H1 (cell line): ENCODE measurements around the gene KCNH1. TPM values are rescaled to one million over a fixed set of nuclear protein-coding genes. Genes with fewer than 3 reads are reported as not detected.

Experiments used
- CTCF ChIA-PET: fragments of 300-600 bp; sonication (Branson Sonifier 250); formaldehyde crosslinking; loops from one replicate; lab custom pipeline; 2021; ENCODE audit not compliant: partially characterized antibody; lab: Charles Lee
- POLR2A ChIA-PET: fragments of 300-600 bp; sonication (Branson Sonifier 250); formaldehyde crosslinking; loops from one replicate; lab custom pipeline; 2021; ENCODE audit warnings: inconsistent platforms; ENCODE audit not compliant: partially characterized antibody; lab: Charles Lee
- DNase-seq, 2 experiments: peaks; one replicate each; pipeline versions ENCODE4 v3.0.0 to v3.0.0-alpha.2; 2010 to 2022; ENCODE audit warnings: low spot score in 2 of 2, low read depth in 1 of 2, mixed read lengths in 1 of 2
- FAIRE-seq: peaks from 2 replicates; lab custom pipeline; 2011; peaks lifted over from hg19 to GRCh38; lab: Jason Lieb, UNC
- H2AFZ ChIP-seq: 2 replicates; pipeline ENCODE4 v1.8.1; 2012; ENCODE audit warnings: low read length, inconsistent platforms
- H2AK5ac ChIP-seq: 2 replicates; pipeline ENCODE4 v1.6.1; 2013; ENCODE audit warnings: low read depth, low read length
- H2BK120ac ChIP-seq: replicated peaks from 2 replicates; pipeline ENCODE3; 2013; ENCODE audit warnings: low read depth, low read length, inconsistent platforms
- H2BK12ac ChIP-seq: 2 replicates; pipeline ENCODE4 v1.6.1; 2013; ENCODE audit warnings: low read depth, low read length
- H2BK15ac ChIP-seq: 2 replicates; pipeline ENCODE4 v1.6.1; 2013; ENCODE audit warnings: low read length
- H2BK20ac ChIP-seq: 2 replicates; pipeline ENCODE4 v1.6.1; 2013; ENCODE audit warnings: low read length
- H2BK5ac ChIP-seq: 2 replicates; pipeline ENCODE4 v1.6.1; 2013; ENCODE audit warnings: low read depth, low read length
- H3K14ac ChIP-seq: 2 replicates; pipeline ENCODE4 v1.6.1; 2013; ENCODE audit warnings: inconsistent platforms; ENCODE audit not compliant: insufficient read length
- H3K18ac ChIP-seq: 2 replicates; pipeline ENCODE4 v1.6.1; 2013; ENCODE audit warnings: low read length; ENCODE audit errors: extremely low read depth
- H3K23ac ChIP-seq: 2 replicates; pipeline ENCODE4 v1.6.1; 2013; ENCODE audit warnings: inconsistent platforms; ENCODE audit not compliant: insufficient read length
- H3K23me2 ChIP-seq: 2 replicates; pipeline ENCODE4 v1.6.1; 2013; ENCODE audit warnings: low read depth, low read length
- H3K27ac ChIP-seq: 2 replicates; pipeline ENCODE4 v1.6.1; 2011; ENCODE audit warnings: low read depth, low read length, inconsistent platforms
- H3K27me3 ChIP-seq, 4 experiments: replicated peaks in 1 of 4; 1 replicate in 1 of 4; 2 replicates in 3 of 4; pipeline versions ENCODE4 v1.6.1 to v1.8.1; 2011 to 2013; ENCODE audit warnings: low read length in 3 of 4, mild to moderate bottlenecking in 3 of 4, inconsistent platforms in 2 of 4, mixed read lengths in 2 of 4, moderate library complexity in 1 of 4; ENCODE audit not compliant: control insufficient read depth in 3 of 4, insufficient read depth in 3 of 4; ENCODE audit errors: extremely low read depth in 1 of 4
- H3K36me3 ChIP-seq, 4 experiments: 2 replicates each; pipeline versions ENCODE4 v1.6.1 to v1.8.1; 2011 to 2013; ENCODE audit warnings: mild to moderate bottlenecking in 4 of 4, low read length in 3 of 4, moderate library complexity in 2 of 4, control low read depth in 1 of 4, inconsistent platforms in 1 of 4; ENCODE audit not compliant: insufficient read depth in 4 of 4, control insufficient read depth in 2 of 4
- H3K4ac ChIP-seq: replicated peaks from 2 replicates; pipeline ENCODE3; 2013; ENCODE audit warnings: low read length, low read depth, mixed read lengths, inconsistent platforms; ENCODE audit not compliant: insufficient read length
- H3K4me1 ChIP-seq, 4 experiments: replicated peaks in 1 of 4; 1 replicate in 1 of 4; 2 replicates in 3 of 4; pipeline versions ENCODE4 v1.6.1 to v1.8.1; 2011 to 2013; ENCODE audit warnings: low read length in 3 of 4, inconsistent platforms in 2 of 4, mixed read lengths in 1 of 4; ENCODE audit not compliant: insufficient read depth in 4 of 4, control insufficient read depth in 3 of 4
- H3K4me2 ChIP-seq, 2 experiments: 2 replicates each; pipeline versions ENCODE4 v1.6.1 to v1.8.1; 2011 to 2013; ENCODE audit warnings: low read depth in 2 of 2, low read length in 2 of 2, control low read depth in 1 of 2, inconsistent platforms in 1 of 2, mild to moderate bottlenecking in 1 of 2; ENCODE audit not compliant: insufficient read depth in 1 of 2
- H3K4me3 ChIP-seq, 4 experiments: fragments of 200-600, 300-600 bp in 1 of 4; sonication (generic), shearing (Covaris generic), sonication (Bioruptor Twin) in 1 of 4; 2 replicates each; pipeline versions ENCODE4 v1.5.1 to v1.8.1; 2011 to 2016; ENCODE audit warnings: low read length in 4 of 4, low read depth in 3 of 4, control low read depth in 2 of 4, inconsistent platforms in 2 of 4, mild to moderate bottlenecking in 2 of 4, mixed read lengths in 1 of 4, moderate library complexity in 1 of 4; ENCODE audit not compliant: insufficient read depth in 2 of 4; ENCODE audit errors: extremely low read depth in 1 of 4
- H3K56ac ChIP-seq: replicated peaks from 2 replicates; pipeline ENCODE3; 2013; ENCODE audit warnings: low read depth, mild to moderate bottlenecking, mixed read lengths, low read length, inconsistent platforms; ENCODE audit not compliant: insufficient read length
- H3K79me1 ChIP-seq: 2 replicates; pipeline ENCODE4 v1.6.1; 2013; ENCODE audit warnings: low read depth, low read length, control low read depth
- H3K79me2 ChIP-seq, 2 experiments: 2 replicates each; pipeline versions ENCODE4 v1.6.1 to v1.8.1; 2012 to 2013; ENCODE audit warnings: low read length in 2 of 2, mild to moderate bottlenecking in 2 of 2, inconsistent platforms in 1 of 2; ENCODE audit not compliant: insufficient read depth in 2 of 2, control insufficient read depth in 1 of 2
- H3K9ac ChIP-seq, 4 experiments: replicated peaks in 1 of 4; 1 replicate in 1 of 4; 2 replicates in 3 of 4; pipeline versions ENCODE4 v1.6.1 to v1.8.1; 2011 to 2013; ENCODE audit warnings: low read depth in 3 of 4, low read length in 3 of 4, control low read depth in 2 of 4, mild to moderate bottlenecking in 2 of 4, moderate library complexity in 2 of 4, inconsistent platforms in 1 of 4; ENCODE audit errors: extremely low read depth in 1 of 4
- H3K9me3 ChIP-seq, 2 experiments: 2 replicates each; pipeline versions ENCODE4 v1.6.1 to v1.8.1; 2012 to 2013; ENCODE audit warnings: mild to moderate bottlenecking in 2 of 2, moderate library complexity in 2 of 2, control low read depth in 1 of 2, inconsistent platforms in 1 of 2, low read depth in 1 of 2, low read length in 1 of 2, mixed read lengths in 1 of 2; ENCODE audit not compliant: insufficient read depth in 2 of 2
- H4K20me1 ChIP-seq, 2 experiments: replicated peaks in 1 of 2; 2 replicates each; pipeline versions ENCODE3 to v1.8.1; 2011 to 2013; ENCODE audit warnings: inconsistent platforms in 2 of 2, low read length in 2 of 2, mild to moderate bottlenecking in 1 of 2; ENCODE audit not compliant: insufficient read depth in 2 of 2, control insufficient read depth in 1 of 2
- H4K5ac ChIP-seq: 2 replicates; pipeline ENCODE4 v1.6.1; 2013; ENCODE audit warnings: low read length, low read depth, mixed read lengths, inconsistent platforms; ENCODE audit not compliant: insufficient read length
- H4K8ac ChIP-seq: 2 replicates; pipeline ENCODE4 v1.8.0; 2013; ENCODE audit warnings: mild to moderate bottlenecking, moderate library complexity, low read length, inconsistent platforms; ENCODE audit not compliant: insufficient read depth; ENCODE audit errors: extremely low read depth
- H4K91ac ChIP-seq: replicated peaks from 2 replicates; pipeline ENCODE3; 2013; ENCODE audit warnings: low read length, mixed read lengths, inconsistent platforms; ENCODE audit not compliant: insufficient read length
- BRCA1 ChIP-seq: IDR thresholded peaks from 2 replicates; pipeline ENCODE4 v1.6.1; 2012; ENCODE audit warnings: low read depth, low read length, improper control_type of control experiment
- CEBPB ChIP-seq: IDR thresholded peaks from 2 replicates; pipeline ENCODE4 v1.6.1; 2012; ENCODE audit warnings: low read depth, low read length
- FOSL1 ChIP-seq: IDR thresholded peaks from 2 replicates; pipeline ENCODE4 v1.6.1; 2011; ENCODE audit warnings: mild to moderate bottlenecking, low read depth, low read length, moderate library complexity; ENCODE audit not compliant: insufficient read depth
- HDAC2 ChIP-seq, 2 experiments: fragments of 300-600 bp in 1 of 2; sonication (generic) in 1 of 2; IDR thresholded peaks; 2 replicates each; pipeline ENCODE4 v1.6.1; 2011 to 2012; ENCODE audit warnings: low read depth in 2 of 2, low read length in 2 of 2, mild to moderate bottlenecking in 2 of 2, moderate library complexity in 2 of 2, borderline replicate concordance in 1 of 2, inconsistent platforms in 1 of 2
- JUN ChIP-seq: IDR thresholded peaks from 2 replicates; pipeline ENCODE4 v1.6.1; 2011; ENCODE audit warnings: low read depth, mild to moderate bottlenecking, improper control_type of control experiment, low read length
- KDM4A ChIP-seq: IDR thresholded peaks from one replicate; pipeline ENCODE4 v1.7.1; 2012; ENCODE audit warnings: low read depth, mild to moderate bottlenecking, moderate library complexity, low read length, inconsistent platforms; ENCODE audit not compliant: severe bottlenecking
- MAX ChIP-seq: IDR thresholded peaks from 2 replicates; pipeline ENCODE4 v1.6.1; 2012; ENCODE audit warnings: inconsistent platforms
- NRF1 ChIP-seq: IDR thresholded peaks from 2 replicates; pipeline ENCODE4 v1.6.1; 2011; ENCODE audit warnings: mild to moderate bottlenecking, low read depth, low read length, improper control_type of control experiment
- POLR2A ChIP-seq, 2 experiments: IDR thresholded peaks; 1 replicate in 1 of 2; 2 replicates in 1 of 2; pipeline ENCODE4 v1.6.1; 2011; ENCODE audit warnings: low read depth in 2 of 2, low read length in 2 of 2, mild to moderate bottlenecking in 2 of 2; ENCODE audit errors: control extremely low read depth in 1 of 2
- RFX5 ChIP-seq: IDR thresholded peaks from 2 replicates; pipeline ENCODE4 v1.6.1; 2011; ENCODE audit warnings: low read depth, low read length, improper control_type of control experiment, borderline replicate concordance
- SIRT6 ChIP-seq: IDR thresholded peaks from one replicate; pipeline ENCODE4 v1.7.1; 2012; ENCODE audit warnings: low read length, inconsistent platforms
- SIX5 ChIP-seq: IDR thresholded peaks from 2 replicates; pipeline ENCODE4 v1.6.1; 2011; ENCODE audit warnings: mild to moderate bottlenecking, low read depth, low read length
- SP1 ChIP-seq: IDR thresholded peaks from 2 replicates; pipeline ENCODE4 v1.6.1; 2011; ENCODE audit warnings: low read depth, low read length
- TAF1 ChIP-seq: IDR thresholded peaks from 2 replicates; pipeline ENCODE4 v1.6.1; 2011; ENCODE audit warnings: mild to moderate bottlenecking, low read depth, low read length
- WGBS, 2 experiments: shearing (Covaris generic) in 1 of 2; methylation state at CpG; one replicate each; pipeline versions ENCODE4 v1.1.6 to v1.1.7; 2013 to 2015; ENCODE audit warnings: low lambda C conversion rate in 2 of 2, mixed read lengths in 2 of 2, inconsistent platforms in 1 of 2, low coverage in 1 of 2, missing lambda C conversion rate in 1 of 2; ENCODE audit not compliant: insufficient replicate concordance in 2 of 2, insufficient coverage in 1 of 2, insufficient read length in 1 of 2; ENCODE audit errors: extremely low coverage in 1 of 2, missing lambda C conversion rate in 1 of 2; 5-methylcytosine and 5-hydroxymethylcytosine counted together
- polyA plus RNA-seq, 7 experiments: library from polyadenylated mRNA; depleted of rRNA in 3 of 7; stranded (reverse) in 5 of 7; unstranded in 2 of 7; fragments of >200 nt in 5 of 7; fragments of 200-250 nt in 2 of 7; gene quantifications; 1 replicate in 5 of 7; 2 replicates in 1 of 7; 4 replicates in 1 of 7; pipeline versions ENCODE4 v1.2.1 to v1.2.3, GENCODE V29; 2011 to 2013; ENCODE audit warnings: missing spikeins in 2 of 7, mixed read lengths in 2 of 7
- total RNA-seq: library from RNA; stranded (reverse); fragmentation: NEBNext Ultra II Directional; extraction: Animal tissue kit (Norgen Biotek cat#: 25700); gene quantifications from 2 replicates; pipeline ENCODE4 v1.2.1, GENCODE V29; 2021
- TF ChIP-seq, protein P1 (sequence below): IDR thresholded peaks from 2 replicates; pipeline ENCODE4 v1.6.1; 2012; ENCODE audit warnings: inconsistent platforms

KCNH1 gene
- total and polyA plus RNA-seq, 2 of the 8 experiments (the other 6 are each of a cell fraction or from before 2014, with no cell fraction given), result 0.27 to 0.34 TPM

GRCh38 chr1:210736713-210737112 lies 397.2 kb downstream of the KCNH1 start:
- no peak for DNase-seq
- 0 out of 2 replicates have a peak overlapping the region, but pooled peaks have one; percentile 1 for H2AFZ ChIP-seq
- H3K18ac ChIP-seq, result no peak overlapping the region
- no peaks in the 10 kb centered on the region for H3K36me3 ChIP-seq
- H3K4me1 ChIP-seq, result no peaks in the 10 kb centered on the region; a peak in 1 of 7 replicates
- H4K91ac ChIP-seq, result no peak overlapping the region
- no peak overlapping the region for H3K27ac ChIP-seq
- H2BK120ac ChIP-seq, result no peak overlapping the region
- POLR2A ChIA-PET, result no interaction called here
- H3K27me3 ChIP-seq, result no peaks in the 10 kb centered on the region
- WGBS, 2 experiments, result 66% methylated on average over 3 of the region's 3 CpGs; no CpG with 5 or more reads in 1 of the 2 experiments
- no peak for FAIRE-seq
- H3K9ac ChIP-seq, result no peak overlapping the region
- peaks cover 2% of the 10 kb centered on the region; the same call in 1 of the 2 replicates for H3K23me2 ChIP-seq
- H2BK20ac ChIP-seq, result no peak overlapping the region
- no peaks in the 10 kb centered on the region for H3K9me3 ChIP-seq
- no peak overlapping the region for H2AK5ac ChIP-seq
- H3K23ac ChIP-seq, result no peak overlapping the region
- H3K14ac ChIP-seq, result no peak overlapping the region
- no peak overlapping the region for H3K56ac ChIP-seq
- no peaks in the 10 kb centered on the region for H4K20me1 ChIP-seq
- no peak overlapping the region for H3K4me3 ChIP-seq
- H4K8ac ChIP-seq, result no peak overlapping the region
- CTCF ChIA-PET, result no interaction called here
- no peak overlapping the region for H2BK12ac ChIP-seq
- no peak overlapping the region for H3K4ac ChIP-seq
- no peak overlapping the region for H4K5ac ChIP-seq
- H2BK5ac ChIP-seq, result no peak overlapping the region
- H2BK15ac ChIP-seq, result no peak overlapping the region
- no peak overlapping the region for H3K4me2 ChIP-seq
- H3K79me1 ChIP-seq, result no peaks in the 10 kb centered on the region
- no peaks in the 10 kb centered on the region for H3K79me2 ChIP-seq
- TF ChIP-seq KDM4A (no peak), JUN (no peak), POLR2A (IDR thresholded peaks at IDR 0.05; ENCODE audit: control extremely low read depth in 1 of 2, low read depth in 2 of 2, low read length in 2 of 2) (no peak), CEBPB (no peak), SP1 (no peak), SIX5 (no peak), BRCA1 (no peak), TAF1 (no peak), FOSL1 (no peak), HDAC2 (IDR thresholded peaks at IDR 0.05; ENCODE audit: borderline replicate concordance in 1 of 2, low read depth in 2 of 2, low read length in 2 of 2) (no peak), SIRT6 (no peak), RFX5 (no peak), NRF1 (no peak), MAX (no peak)
- TF ChIP-seq, protein P1, sequence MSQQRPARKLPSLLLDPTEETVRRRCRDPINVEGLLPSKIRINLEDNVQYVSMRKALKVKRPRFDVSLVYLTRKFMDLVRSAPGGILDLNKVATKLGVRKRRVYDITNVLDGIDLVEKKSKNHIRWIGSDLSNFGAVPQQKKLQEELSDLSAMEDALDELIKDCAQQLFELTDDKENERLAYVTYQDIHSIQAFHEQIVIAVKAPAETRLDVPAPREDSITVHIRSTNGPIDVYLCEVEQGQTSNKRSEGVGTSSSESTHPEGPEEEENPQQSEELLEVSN, result no peak
